ENCODE measurements around the gene RAP1A.
"Not testable (repeated sequence)": the region's sequence is repeated elsewhere in the genome, so short reads cannot be mapped to it uniquely, and the experiment has no call there.

GRCh38 chr1:111680212-111680800, 60.7 kb downstream of the RAP1A start:
- TF ChIP-seq, protein P1, sequence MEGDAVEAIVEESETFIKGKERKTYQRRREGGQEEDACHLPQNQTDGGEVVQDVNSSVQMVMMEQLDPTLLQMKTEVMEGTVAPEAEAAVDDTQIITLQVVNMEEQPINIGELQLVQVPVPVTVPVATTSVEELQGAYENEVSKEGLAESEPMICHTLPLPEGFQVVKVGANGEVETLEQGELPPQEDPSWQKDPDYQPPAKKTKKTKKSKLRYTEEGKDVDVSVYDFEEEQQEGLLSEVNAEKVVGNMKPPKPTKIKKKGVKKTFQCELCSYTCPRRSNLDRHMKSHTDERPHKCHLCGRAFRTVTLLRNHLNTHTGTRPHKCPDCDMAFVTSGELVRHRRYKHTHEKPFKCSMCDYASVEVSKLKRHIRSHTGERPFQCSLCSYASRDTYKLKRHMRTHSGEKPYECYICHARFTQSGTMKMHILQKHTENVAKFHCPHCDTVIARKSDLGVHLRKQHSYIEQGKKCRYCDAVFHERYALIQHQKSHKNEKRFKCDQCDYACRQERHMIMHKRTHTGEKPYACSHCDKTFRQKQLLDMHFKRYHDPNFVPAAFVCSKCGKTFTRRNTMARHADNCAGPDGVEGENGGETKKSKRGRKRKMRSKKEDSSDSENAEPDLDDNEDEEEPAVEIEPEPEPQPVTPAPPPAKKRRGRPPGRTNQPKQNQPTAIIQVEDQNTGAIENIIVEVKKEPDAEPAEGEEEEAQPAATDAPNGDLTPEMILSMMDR (IDR thresholded peaks at IDR 0.05; ENCODE audit: extremely low read depth in 1 of 2, insufficient read depth in 1 of 2, low read depth in 1 of 2, low read length in 2 of 2): not testable (repeated sequence)
- TF ChIP-seq POLR2A (IDR thresholded peaks at IDR 0.05; ENCODE audit: low read depth, low read length); GATA2 (IDR thresholded peaks at IDR 0.05; ENCODE audit: insufficient read depth, insufficient read length, low read depth, low read length); POLR2AphosphoS5 (IDR thresholded peaks at IDR 0.05; ENCODE audit: insufficient read depth, low read depth, low read length); EZH2 (IDR thresholded peaks at IDR 0.05; ENCODE audit: borderline replicate concordance, low read depth, low read length, severe bottlenecking); FOS (IDR thresholded peaks at IDR 0.05; ENCODE audit: borderline replicate concordance, insufficient read depth, low read length): not testable (repeated sequence)
